H9 (cell line): ENCODE measurements around the gene PLPPR5. TPM values are rescaled to one million over a fixed set of nuclear protein-coding genes. Genes with fewer than 3 reads are reported as not detected.

ENCODE experiments used
- DNase-seq: peaks from one replicate; pipeline ENCODE4 v3.0.0-alpha.2; 2017
- H2AFZ ChIP-seq: one replicate; pipeline ENCODE4 v1.6.1; 2013; ENCODE audit warnings: mild to moderate bottlenecking, low read length, control low read depth, moderate library complexity
- H2AK5ac ChIP-seq: 2 replicates; pipeline ENCODE4 v1.6.1; 2013; ENCODE audit warnings: low read length, control low read depth, mixed read lengths; ENCODE audit not compliant: insufficient read length
- H2BK120ac ChIP-seq: one replicate; pipeline ENCODE4 v1.6.1; 2013; ENCODE audit warnings: low read depth, mild to moderate bottlenecking, low read length, control low read depth, inconsistent platforms; ENCODE audit not compliant: poor library complexity, severe bottlenecking
- H2BK12ac ChIP-seq: 2 replicates; pipeline ENCODE4 v1.6.1; 2013; ENCODE audit warnings: low read length, control low read depth, mixed read lengths, low read depth; ENCODE audit not compliant: insufficient read length
- H2BK15ac ChIP-seq: 2 replicates; pipeline ENCODE4 v1.6.1; 2013; ENCODE audit warnings: low read depth, low read length, control low read depth
- H2BK20ac ChIP-seq: one replicate; pipeline ENCODE4 v1.6.1; 2013; ENCODE audit warnings: low read depth, mild to moderate bottlenecking, low read length, control low read depth, inconsistent platforms; ENCODE audit not compliant: poor library complexity, severe bottlenecking
- H2BK5ac ChIP-seq: 2 replicates; pipeline ENCODE4 v1.6.1; 2013; ENCODE audit warnings: low read length, control low read depth, mixed read lengths; ENCODE audit not compliant: insufficient read length
- H3K14ac ChIP-seq: 2 replicates; pipeline ENCODE4 v1.6.1; 2013; ENCODE audit warnings: low read length, control low read depth; ENCODE audit not compliant: insufficient read depth
- H3K18ac ChIP-seq: 2 replicates; pipeline ENCODE4 v1.6.1; 2013; ENCODE audit warnings: low read depth, mild to moderate bottlenecking, mixed read lengths, low read length, control low read depth; ENCODE audit not compliant: insufficient read length
- H3K23ac ChIP-seq: 2 replicates; pipeline ENCODE4 v1.6.1; 2013; ENCODE audit warnings: low read length, control low read depth, mixed read lengths, low read depth; ENCODE audit not compliant: insufficient read length
- H3K23me2 ChIP-seq: 2 replicates; pipeline ENCODE4 v1.6.1; 2013; ENCODE audit warnings: low read depth, mild to moderate bottlenecking, mixed read lengths, low read length, control low read depth; ENCODE audit not compliant: insufficient read length, poor library complexity, severe bottlenecking
- H3K27ac ChIP-seq: 2 replicates; pipeline ENCODE4 v1.5.1; 2013; ENCODE audit warnings: low read length, control low read depth, mixed read lengths, low read depth; ENCODE audit not compliant: insufficient read length
- H3K27me3 ChIP-seq: 2 replicates; pipeline ENCODE4 v1.6.1; 2013; ENCODE audit warnings: low read length, control low read depth, inconsistent platforms; ENCODE audit not compliant: insufficient read depth
- H3K4ac ChIP-seq: 2 replicates; pipeline ENCODE4 v1.6.1; 2013; ENCODE audit warnings: low read depth, mild to moderate bottlenecking, control low read depth, inconsistent platforms, low read length, moderate library complexity
- H3K4me1 ChIP-seq: 2 replicates; pipeline ENCODE4 v1.6.1; 2013; ENCODE audit warnings: low read length, control low read depth, inconsistent platforms; ENCODE audit not compliant: insufficient read depth
- H3K4me2 ChIP-seq: 2 replicates; pipeline ENCODE4 v1.6.1; 2013; ENCODE audit warnings: low read length, control low read depth, mixed read lengths; ENCODE audit not compliant: insufficient read length, insufficient read depth
- H3K56ac ChIP-seq: 2 replicates; pipeline ENCODE4 v1.6.1; 2013; ENCODE audit warnings: low read depth, mild to moderate bottlenecking, mixed read lengths, low read length, control low read depth; ENCODE audit not compliant: insufficient read length
- H3K79me1 ChIP-seq: 2 replicates; pipeline ENCODE4 v1.6.1; 2013; ENCODE audit warnings: low read depth, mild to moderate bottlenecking, moderate library complexity, low read length, control low read depth, inconsistent platforms; ENCODE audit not compliant: insufficient read depth, poor library complexity, severe bottlenecking
- H3K79me2 ChIP-seq: 2 replicates; pipeline ENCODE4 v1.6.1; 2013; ENCODE audit warnings: low read length, control low read depth, inconsistent platforms; ENCODE audit not compliant: insufficient read depth
- H3K9ac ChIP-seq: 2 replicates; pipeline ENCODE4 v1.6.1; 2013; ENCODE audit warnings: low read length, control low read depth, mixed read lengths; ENCODE audit not compliant: insufficient read length; ENCODE audit errors: extremely low read depth
- H3K9me3 ChIP-seq: one replicate; pipeline ENCODE4 v1.6.1; 2013; ENCODE audit warnings: low read depth, low read length, inconsistent platforms; ENCODE audit not compliant: control insufficient read depth
- H3T11ph ChIP-seq: one replicate; pipeline ENCODE4 v1.6.1; 2013; ENCODE audit warnings: mild to moderate bottlenecking, low read length, control low read depth, inconsistent platforms
- H4K20me1 ChIP-seq: one replicate; pipeline ENCODE4 v1.6.1; 2013; ENCODE audit not compliant: control insufficient read depth, insufficient read length, insufficient read depth
- H4K5ac ChIP-seq: 2 replicates; pipeline ENCODE4 v1.6.1; 2013; ENCODE audit warnings: low read depth, mild to moderate bottlenecking, mixed read lengths, low read length, control low read depth; ENCODE audit not compliant: insufficient read length
- H4K8ac ChIP-seq: replicated peaks from 2 replicates; pipeline ENCODE4 v1.6.1; 2013; ENCODE audit warnings: low read length, control low read depth, mixed read lengths, low read depth; ENCODE audit not compliant: insufficient read length
- H4K91ac ChIP-seq: 2 replicates; pipeline ENCODE4 v1.6.1; 2013; ENCODE audit warnings: low read depth, mild to moderate bottlenecking, moderate library complexity, mixed read lengths, low read length, control low read depth; ENCODE audit not compliant: insufficient read length
- H3K27ac Mint-ChIP-seq, 3 experiments: 2 replicates in 2 of 3; 3 replicates in 1 of 3; pipeline ENCODE4 v1.8.0; 2020 to 2021; ENCODE audit warnings: mixed read lengths in 3 of 3, mild to moderate bottlenecking in 1 of 3, moderate library complexity in 1 of 3
- H3K27me3 Mint-ChIP-seq: 2 replicates; pipeline ENCODE4 v1.8.0; 2021; ENCODE audit warnings: low read depth, mild to moderate bottlenecking, moderate library complexity, mixed read lengths
- H3K36me3 Mint-ChIP-seq, 3 experiments: 2 replicates in 2 of 3; 3 replicates in 1 of 3; pipeline ENCODE4 v1.8.0; 2020 to 2021; ENCODE audit warnings: low read depth in 3 of 3, mixed read lengths in 3 of 3; ENCODE audit not compliant: insufficient read depth in 1 of 3
- H3K4me1 Mint-ChIP-seq, 2 experiments: 2 replicates each; pipeline ENCODE4 v1.8.0; 2020; ENCODE audit warnings: mixed read lengths in 2 of 2
- H3K4me3 Mint-ChIP-seq, 2 experiments: 2 replicates in 1 of 2; 3 replicates in 1 of 2; pipeline ENCODE4 v1.8.0; 2020 to 2021; ENCODE audit warnings: mild to moderate bottlenecking in 2 of 2, mixed read lengths in 2 of 2, moderate library complexity in 1 of 2
- H3K9me3 Mint-ChIP-seq, 2 experiments: 2 replicates in 1 of 2; 3 replicates in 1 of 2; pipeline ENCODE4 v1.8.0; 2020; ENCODE audit warnings: mild to moderate bottlenecking in 2 of 2, mixed read lengths in 2 of 2, moderate library complexity in 1 of 2
- WGBS: extraction: QIAGEN DNeasy Blood & Tissue Kit; methylation state at CpG from one replicate; pipeline ENCODE4 v1.1.7; 2013; ENCODE audit warnings: missing lambda C conversion rate, low lambda C conversion rate, mixed read lengths; ENCODE audit not compliant: insufficient read length; ENCODE audit errors: extremely low coverage; 5-methylcytosine and 5-hydroxymethylcytosine counted together
- total RNA-seq: library from RNA; stranded (reverse); gene quantifications from 2 replicates; pipeline ENCODE4 v1.2.1, GENCODE V29; 2021
- TF ChIP-seq, protein P1 (sequence below): fragments of 200-600 bp; sonication (generic); conservative IDR thresholded peaks from 3 replicates; pipeline ENCODE4 v1.8.0; 2021; ENCODE audit warnings: antibody characterized with exemption, mild to moderate bottlenecking

PLPPR5 gene
- total RNA-seq, 1 experiment from 2014 or later, result 1.4 TPM

- no peak for DNase-seq
- H3K36me3 Mint-ChIP-seq, result no peaks in the 10 kb centered on the region; a peak in 1 of 7 replicates
- H3K56ac ChIP-seq, result no peak overlapping the region
- H2BK20ac ChIP-seq, result no peak overlapping the region
- H3K9me3 ChIP-seq, result no peaks in the 10 kb centered on the region
- H3K4me2 ChIP-seq, result no peak overlapping the region
- H3K27ac ChIP-seq, result no peak overlapping the region
- H3K9ac ChIP-seq, result no peak overlapping the region
- H3K14ac ChIP-seq, result no peak overlapping the region
- H3K4me1 ChIP-seq, result no peaks in the 10 kb centered on the region
- no peak overlapping the region for H3T11ph ChIP-seq
- no peaks in the 10 kb centered on the region for H3K79me1 ChIP-seq
- H2AK5ac ChIP-seq, result no peak overlapping the region
- no peaks in the 10 kb centered on the region; the same call in 1 of the 2 replicates for H3K27me3 Mint-ChIP-seq
- no peaks in the 10 kb centered on the region for H3K79me2 ChIP-seq
- H2BK5ac ChIP-seq, result no peak overlapping the region
- no peak overlapping the region for H3K4me3 Mint-ChIP-seq
- no CpG with 5 or more reads among the region's 2 CpGs for WGBS
- H4K91ac ChIP-seq, result no peak overlapping the region
- peaks cover 0 to 2% of the 10 kb centered on the region in 2 experiments; a peak in 1 of 5 replicates for H3K9me3 Mint-ChIP-seq
- H2BK120ac ChIP-seq, result no peak overlapping the region
- no peak overlapping the region for H4K5ac ChIP-seq
- TF ChIP-seq, protein P1, sequence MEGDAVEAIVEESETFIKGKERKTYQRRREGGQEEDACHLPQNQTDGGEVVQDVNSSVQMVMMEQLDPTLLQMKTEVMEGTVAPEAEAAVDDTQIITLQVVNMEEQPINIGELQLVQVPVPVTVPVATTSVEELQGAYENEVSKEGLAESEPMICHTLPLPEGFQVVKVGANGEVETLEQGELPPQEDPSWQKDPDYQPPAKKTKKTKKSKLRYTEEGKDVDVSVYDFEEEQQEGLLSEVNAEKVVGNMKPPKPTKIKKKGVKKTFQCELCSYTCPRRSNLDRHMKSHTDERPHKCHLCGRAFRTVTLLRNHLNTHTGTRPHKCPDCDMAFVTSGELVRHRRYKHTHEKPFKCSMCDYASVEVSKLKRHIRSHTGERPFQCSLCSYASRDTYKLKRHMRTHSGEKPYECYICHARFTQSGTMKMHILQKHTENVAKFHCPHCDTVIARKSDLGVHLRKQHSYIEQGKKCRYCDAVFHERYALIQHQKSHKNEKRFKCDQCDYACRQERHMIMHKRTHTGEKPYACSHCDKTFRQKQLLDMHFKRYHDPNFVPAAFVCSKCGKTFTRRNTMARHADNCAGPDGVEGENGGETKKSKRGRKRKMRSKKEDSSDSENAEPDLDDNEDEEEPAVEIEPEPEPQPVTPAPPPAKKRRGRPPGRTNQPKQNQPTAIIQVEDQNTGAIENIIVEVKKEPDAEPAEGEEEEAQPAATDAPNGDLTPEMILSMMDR, result no peak
- no peaks in the 10 kb centered on the region for H3K23me2 ChIP-seq
- H3K4ac ChIP-seq, result no peak overlapping the region
- no peaks in the 10 kb centered on the region for H3K4me1 Mint-ChIP-seq
- no peak overlapping the region for H3K23ac ChIP-seq
- no peak overlapping the region for H3K18ac ChIP-seq
- no peaks in the 10 kb centered on the region for H4K20me1 ChIP-seq
- no peak overlapping the region for H3K27ac Mint-ChIP-seq
- H2BK15ac ChIP-seq, result no peak overlapping the region
- no peak overlapping the region for H2AFZ ChIP-seq
- no peak overlapping the region for H4K8ac ChIP-seq
- no peaks in the 10 kb centered on the region for H3K27me3 ChIP-seq
- no peak overlapping the region for H2BK12ac ChIP-seq
Measured at GRCh38 chr1:98842241-98842640, 162.4 kb downstream of the PLPPR5 start.
